22Rv1 (cell line): ENCODE results near the gene LIMD2.
A peak's percentile ranks its signal among the peaks of the same experiment; 100 is the strongest.

Source experiments
- ZFX ChIP-seq: fragments of 450-650 bp; IDR thresholded peaks from 2 replicates; pipeline ENCODE4 v1.6.1; 2017; ENCODE audit warnings: antibody characterized with exemption, borderline replicate concordance
- TF ChIP-seq, protein P1 (sequence below): fragments of 450-650 bp; IDR thresholded peaks from 2 replicates; pipeline ENCODE4 v1.5.1; 2017; ENCODE audit warnings: mild to moderate bottlenecking

DNA sequence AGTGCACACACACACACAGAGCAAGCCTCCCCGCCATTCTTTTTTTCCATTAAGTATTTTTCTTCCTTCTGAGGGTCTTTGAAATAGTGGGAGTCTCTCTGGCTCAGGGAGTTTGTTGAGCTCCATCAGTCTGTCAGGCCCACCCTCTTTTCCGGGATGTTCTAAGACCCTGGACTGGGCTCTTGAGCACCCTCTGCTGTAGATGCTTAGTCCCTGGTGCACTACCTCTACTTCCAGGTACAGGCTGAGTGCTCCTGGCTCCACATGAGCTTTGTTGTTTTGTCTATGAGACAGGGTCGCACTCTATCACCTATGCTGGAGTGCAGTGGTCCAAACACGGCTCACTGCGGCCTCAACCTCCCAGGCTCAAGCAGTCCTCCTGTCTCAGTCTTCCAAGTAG is 20.7 kb downstream of the LIMD2 start:
- TF ChIP-seq, protein P1, sequence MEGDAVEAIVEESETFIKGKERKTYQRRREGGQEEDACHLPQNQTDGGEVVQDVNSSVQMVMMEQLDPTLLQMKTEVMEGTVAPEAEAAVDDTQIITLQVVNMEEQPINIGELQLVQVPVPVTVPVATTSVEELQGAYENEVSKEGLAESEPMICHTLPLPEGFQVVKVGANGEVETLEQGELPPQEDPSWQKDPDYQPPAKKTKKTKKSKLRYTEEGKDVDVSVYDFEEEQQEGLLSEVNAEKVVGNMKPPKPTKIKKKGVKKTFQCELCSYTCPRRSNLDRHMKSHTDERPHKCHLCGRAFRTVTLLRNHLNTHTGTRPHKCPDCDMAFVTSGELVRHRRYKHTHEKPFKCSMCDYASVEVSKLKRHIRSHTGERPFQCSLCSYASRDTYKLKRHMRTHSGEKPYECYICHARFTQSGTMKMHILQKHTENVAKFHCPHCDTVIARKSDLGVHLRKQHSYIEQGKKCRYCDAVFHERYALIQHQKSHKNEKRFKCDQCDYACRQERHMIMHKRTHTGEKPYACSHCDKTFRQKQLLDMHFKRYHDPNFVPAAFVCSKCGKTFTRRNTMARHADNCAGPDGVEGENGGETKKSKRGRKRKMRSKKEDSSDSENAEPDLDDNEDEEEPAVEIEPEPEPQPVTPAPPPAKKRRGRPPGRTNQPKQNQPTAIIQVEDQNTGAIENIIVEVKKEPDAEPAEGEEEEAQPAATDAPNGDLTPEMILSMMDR: peak; percentile 29; the same call in 1 of the 2 replicates
- no peak for TF ChIP-seq ZFX
